ENCODE data around the gene ARHGAP4.

ARHGAP4 gene

DNA sequence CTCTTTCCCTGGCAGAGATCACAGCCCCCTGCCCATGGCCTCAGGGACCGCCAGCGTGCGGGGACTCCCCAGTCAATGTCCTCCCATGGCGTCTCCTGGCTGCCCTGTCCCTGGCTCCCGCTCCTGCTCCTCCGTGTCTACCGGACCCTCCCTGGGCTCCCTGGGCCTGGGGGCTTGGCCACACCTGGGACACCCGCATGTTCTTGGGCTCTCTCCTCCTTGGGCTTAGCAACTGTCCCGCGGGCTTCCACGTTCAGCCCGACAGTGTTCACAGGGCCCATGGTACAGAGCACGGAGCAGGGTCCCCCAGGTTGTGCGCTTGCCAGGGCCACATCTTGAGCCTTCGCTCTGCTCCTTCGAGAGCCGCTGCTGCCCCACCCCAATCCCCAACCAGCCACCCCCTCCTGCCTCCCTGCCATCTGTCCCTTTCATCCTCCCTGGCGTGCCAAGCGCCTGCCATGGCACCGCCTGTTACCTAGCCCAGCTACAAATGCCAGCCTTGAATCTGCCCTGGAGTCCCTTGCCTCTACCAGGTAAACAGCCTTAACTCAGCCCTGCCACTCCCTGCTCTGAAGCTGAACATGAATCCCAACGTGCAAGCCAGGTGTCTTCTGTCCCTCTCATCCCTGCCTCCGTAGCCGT is 17.7 kb downstream of the ARHGAP4 start:
- no peak for DNase-seq (ENCODE audit: low read depth in 2 of 3, low spot score in 2 of 3)

DNA sequence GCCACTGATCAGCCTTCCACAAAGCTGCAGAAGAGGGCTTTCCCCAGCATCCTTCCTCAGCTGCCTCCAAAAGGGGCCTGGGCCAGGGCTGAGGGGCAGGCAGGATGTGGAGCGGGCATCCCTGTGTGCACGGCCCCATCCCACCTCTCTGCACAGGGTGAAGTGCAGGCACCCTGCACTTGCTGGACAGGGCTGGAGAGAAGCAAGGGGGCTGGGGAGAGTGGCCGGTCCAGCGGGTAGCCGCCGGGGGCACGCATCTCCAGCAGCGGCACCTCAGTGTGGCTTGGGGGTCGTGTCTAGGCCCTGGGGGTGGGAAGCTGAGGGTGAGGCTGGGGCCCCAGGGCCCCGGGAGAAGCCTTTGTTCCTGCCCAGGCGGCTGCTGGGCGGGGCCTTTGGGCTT is 18.6 kb downstream of the ARHGAP4 start:
- DNase-seq (ENCODE audit: low read depth in 2 of 3, low spot score in 2 of 3), result no peak

DNA sequence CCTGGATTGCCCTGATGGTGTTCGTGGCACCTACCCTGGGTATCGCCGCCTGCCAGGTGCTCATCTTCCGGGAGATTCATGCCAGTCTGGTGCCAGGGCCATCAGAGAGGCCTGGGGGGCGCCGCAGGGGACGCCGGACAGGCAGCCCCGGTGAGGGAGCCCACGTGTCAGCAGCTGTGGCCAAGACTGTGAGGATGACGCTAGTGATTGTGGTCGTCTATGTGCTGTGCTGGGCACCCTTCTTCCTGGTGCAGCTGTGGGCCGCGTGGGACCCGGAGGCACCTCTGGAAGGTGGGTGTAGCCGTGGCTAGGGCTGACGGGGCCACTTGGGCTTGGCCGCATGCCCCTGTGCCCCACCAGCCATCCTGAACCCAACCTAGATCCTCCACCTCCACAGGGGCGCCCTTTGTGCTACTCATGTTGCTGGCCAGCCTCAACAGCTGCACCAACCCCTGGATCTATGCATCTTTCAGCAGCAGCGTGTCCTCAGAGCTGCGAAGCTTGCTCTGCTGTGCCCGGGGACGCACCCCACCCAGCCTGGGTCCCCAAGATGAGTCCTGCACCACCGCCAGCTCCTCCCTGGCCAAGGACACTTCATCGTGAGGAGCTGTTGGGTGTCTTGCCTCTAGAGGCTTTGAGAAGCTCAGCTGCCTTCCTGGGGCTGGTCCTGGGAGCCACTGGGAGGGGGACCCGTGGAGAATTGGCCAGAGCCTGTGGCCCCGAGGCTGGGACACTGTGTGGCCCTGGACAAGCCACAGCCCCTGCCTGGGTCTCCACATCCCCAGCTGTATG is 19.7 kb downstream of the ARHGAP4 start:
- no peak for DNase-seq (ENCODE audit: low read depth in 2 of 3, low spot score in 2 of 3)

DNA sequence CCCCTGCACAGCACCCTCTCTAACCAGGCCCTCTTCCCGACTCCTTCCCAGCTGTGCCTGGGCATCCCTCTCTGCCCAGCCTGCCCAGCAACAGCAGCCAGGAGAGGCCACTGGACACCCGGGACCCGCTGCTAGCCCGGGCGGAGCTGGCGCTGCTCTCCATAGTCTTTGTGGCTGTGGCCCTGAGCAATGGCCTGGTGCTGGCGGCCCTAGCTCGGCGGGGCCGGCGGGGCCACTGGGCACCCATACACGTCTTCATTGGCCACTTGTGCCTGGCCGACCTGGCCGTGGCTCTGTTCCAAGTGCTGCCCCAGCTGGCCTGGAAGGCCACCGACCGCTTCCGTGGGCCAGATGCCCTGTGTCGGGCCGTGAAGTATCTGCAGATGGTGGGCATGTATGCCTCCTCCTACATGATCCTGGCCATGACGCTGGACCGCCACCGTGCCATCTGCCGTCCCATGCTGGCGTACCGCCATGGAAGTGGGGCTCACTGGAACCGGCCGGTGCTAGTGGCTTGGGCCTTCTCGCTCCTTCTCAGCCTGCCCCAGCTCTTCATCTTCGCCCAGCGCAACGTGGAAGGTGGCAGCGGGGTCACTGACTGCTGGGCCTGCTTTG is 20.5 kb downstream of the ARHGAP4 start:
- no peak for DNase-seq (ENCODE audit: low read depth in 2 of 3, low spot score in 2 of 3)

DNA sequence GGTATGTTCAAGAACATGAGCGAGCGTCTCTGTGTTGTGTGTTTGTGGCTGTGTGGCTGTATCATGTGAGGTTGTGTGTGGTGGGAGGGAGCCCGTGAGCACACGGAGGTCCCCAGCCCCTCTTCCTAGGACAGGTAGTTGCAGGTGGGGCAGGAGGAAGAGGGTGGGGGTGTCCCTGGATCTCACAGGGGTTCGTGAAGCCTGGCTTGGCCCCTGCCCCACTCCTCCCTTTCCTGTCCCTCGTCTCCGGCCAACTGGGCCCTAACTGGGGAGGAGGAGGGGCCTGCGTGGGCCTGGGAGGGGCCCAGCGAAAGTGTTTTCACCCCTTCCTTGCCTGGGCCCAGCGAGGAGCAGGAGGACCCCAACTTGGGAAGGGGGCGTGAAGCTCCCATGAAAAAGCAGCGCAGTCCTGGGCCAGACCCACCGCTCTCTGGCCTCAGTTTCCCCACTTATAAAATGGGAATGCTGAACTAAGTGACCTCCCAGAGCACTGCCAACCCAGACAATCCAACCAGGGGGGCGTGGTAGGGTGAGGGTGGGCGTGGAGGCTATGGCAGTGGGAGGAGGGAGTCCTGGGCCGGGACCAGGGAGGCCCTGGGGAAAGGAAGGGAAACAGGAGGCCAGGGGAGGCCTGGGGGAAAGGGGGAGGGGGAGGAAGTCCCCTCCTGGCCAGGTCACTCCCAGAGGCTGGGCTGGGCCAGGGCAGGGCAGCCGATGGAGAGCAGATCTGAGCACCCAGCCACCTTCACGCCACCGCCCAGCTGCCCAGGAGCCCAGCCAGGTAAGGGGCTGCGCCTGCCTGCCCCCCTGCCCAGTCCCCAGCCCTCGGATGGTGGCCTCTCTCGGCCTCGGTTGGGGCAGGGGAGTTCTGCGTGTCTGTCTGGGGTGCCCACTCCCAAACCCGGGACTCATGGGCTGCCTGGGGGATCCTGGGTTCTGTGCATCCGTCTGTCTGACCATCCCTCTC is 21.8 kb downstream of the ARHGAP4 start, which contains the start of gene AVPR2:
Gene AVPR2, plus strand, starts transcription at position 683 of the 967 bp plus-strand sequence. CDS start 473 bp downstream, outside the sequence.
- DNase-seq (ENCODE audit: low read depth in 2 of 3, low spot score in 2 of 3), result no peak

DNA sequence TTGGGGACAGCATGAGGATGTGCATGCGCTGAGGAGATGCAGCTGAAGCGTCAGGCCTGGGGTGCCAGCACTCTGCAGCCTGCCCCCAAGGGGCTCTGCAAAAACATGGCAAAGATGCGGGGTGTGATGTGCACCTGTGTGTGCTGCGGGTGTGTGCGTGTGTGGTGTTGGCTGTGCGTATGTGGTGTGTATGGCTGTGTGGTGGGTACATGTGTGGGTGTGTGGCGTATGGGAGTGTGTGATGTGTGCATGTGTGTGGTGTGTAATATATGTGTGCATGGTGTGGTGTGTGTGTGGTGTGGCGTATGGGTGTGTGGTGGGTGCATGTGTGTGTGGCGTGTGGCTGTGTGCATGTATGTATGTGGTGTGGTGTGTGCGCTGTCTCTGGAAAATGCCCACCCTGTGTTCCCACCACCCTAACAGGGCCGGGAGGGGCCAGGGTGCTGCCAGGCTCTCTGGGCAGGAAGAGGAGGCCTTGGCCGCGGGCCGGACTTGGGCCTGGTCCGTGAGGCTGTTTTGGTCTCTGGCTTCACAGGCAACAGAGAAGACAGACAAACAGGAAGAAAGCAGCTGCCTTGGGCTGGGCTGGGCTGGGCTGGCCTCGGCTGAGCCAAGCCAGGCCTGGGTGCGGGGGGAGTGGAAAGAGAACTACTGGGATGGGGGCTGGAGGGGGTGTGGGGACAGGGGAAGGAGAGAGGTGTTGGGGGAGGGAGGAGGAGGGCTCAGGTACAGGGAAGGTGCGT is 22.7 kb downstream of the ARHGAP4 start:
- no peak for DNase-seq (ENCODE audit: low read depth in 2 of 3, low spot score in 2 of 3)

DNA sequence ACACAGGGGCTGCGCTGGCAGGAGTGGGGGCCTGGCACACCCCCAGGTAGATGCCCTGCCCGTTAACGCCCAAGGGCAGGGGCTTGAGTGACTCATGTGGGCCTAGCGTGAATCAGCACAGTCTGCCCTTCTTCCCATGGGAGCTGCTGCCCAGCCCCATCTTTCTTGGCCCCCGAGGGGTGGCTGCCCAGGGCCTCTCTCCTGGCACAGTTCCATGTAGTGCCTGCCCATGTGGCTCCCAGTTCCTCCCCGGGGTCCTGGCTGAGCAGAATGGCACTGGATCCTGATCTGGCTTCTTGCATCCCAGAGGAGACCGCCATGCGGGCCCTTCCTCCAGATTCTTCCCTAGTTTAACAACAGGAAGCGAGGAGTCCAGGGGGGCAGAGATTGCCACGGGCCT is 23.7 kb downstream of the ARHGAP4 start:
- DNase-seq (ENCODE audit: low read depth in 2 of 3, low spot score in 2 of 3), result no peak

DNA sequence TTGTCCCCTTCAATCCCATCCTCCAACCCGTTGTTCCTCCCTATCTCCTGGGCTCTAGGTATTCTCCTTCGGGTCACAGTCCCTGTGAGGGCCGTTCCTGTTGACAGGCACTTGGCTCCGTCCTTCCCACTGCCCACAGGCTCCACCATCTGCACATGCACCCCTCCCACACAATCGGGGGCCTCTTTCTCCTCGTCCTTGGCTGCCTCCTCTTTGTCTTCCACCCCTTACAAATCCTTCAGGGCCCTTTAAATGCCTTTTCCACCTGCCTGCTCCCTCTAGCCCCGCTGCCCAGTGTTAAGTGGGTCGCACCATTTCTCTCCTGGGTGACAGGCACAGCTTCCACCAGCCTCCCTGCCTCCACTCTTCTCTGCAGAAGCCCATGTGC is 24.3 kb downstream of the ARHGAP4 start:
- no peak for DNase-seq (ENCODE audit: low read depth in 2 of 3, low spot score in 2 of 3)

DNA sequence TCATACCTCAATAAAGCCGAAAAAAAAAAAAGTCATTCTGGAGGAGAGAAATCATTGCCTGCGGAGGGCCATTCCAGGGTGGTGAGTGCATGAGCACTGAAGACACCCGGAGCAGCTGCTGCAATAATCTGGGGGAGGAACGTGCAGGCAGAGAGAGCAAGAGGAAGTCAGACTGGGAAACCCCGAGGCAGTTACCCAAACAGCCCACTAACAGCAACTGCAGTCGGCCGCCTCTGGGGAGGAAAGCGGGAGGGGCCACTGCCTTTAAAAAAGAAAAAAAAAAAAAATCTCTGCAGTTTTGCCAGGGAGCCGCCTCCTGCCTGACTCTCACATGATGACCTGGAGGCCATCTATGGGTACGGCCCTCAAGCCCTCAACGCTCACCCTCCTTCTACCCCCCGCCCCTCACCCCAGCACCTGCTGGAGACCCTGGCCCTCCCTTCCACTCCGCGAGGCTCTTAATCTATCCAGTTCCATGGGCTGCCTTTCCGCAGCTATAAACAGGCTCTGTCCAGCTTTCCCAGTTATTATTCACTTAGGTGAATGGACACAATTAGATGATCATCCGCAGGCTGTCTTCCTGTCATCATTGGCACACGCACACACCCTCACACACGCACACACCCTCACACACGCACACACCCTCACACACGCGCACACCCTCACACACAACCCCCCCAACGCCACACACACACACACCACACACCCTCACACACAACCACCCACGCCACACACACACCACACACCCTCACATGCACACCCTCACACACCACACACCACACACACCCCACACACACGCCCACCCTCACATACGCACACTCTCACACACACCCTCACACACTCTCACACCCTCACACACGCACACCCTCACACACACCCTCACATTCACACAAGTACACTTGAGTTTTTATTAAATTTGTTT is 25.0 kb downstream of the ARHGAP4 start:
- peak in 1 of 3 experiments; percentile 31 for DNase-seq (ENCODE audit: low read depth in 2 of 3, low spot score in 2 of 3)

DNA sequence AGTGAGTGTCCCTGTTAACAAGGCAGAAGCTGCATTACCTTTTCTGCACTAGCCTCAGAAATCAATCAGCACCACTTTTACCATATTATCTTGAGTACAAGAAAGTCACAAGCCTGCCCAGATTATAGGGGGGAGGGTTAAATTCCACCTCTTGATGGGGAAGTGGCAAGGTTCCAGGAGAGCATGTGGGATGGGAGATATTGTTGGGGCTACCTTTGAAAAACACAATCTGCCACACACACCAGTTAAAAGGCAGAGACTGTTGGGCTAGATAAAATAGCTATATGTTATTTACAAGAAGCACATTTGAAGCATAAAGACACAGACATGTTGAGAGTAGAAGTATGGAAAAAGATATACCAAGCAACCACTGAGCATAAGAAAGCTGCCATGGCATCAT is 28.2 kb downstream of the ARHGAP4 start:
- DNase-seq (ENCODE audit: low read depth in 2 of 3, low spot score in 2 of 3), result no peak

DNA sequence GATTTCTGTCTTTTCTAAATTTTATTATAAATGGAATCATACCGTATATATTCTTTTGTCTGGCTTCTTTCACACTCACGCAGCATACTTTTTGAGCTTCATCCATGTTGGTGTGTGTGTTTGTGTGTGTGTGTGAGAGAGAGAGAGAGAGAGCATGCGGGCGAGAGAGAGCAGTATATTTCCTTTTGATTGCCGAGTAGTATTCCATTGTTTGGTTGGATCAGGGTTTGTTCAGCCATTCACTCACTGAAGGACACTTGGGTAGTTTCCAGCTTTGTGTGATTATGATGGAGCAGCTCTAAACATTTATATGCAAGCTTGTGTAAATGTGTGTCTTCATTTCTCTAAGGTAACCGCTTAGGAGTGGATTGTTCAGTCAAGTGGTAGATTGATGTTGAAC is 36.9 kb downstream of the ARHGAP4 start:
- DNase-seq (ENCODE audit: low read depth in 2 of 3, low spot score in 2 of 3), result no peak

DNA sequence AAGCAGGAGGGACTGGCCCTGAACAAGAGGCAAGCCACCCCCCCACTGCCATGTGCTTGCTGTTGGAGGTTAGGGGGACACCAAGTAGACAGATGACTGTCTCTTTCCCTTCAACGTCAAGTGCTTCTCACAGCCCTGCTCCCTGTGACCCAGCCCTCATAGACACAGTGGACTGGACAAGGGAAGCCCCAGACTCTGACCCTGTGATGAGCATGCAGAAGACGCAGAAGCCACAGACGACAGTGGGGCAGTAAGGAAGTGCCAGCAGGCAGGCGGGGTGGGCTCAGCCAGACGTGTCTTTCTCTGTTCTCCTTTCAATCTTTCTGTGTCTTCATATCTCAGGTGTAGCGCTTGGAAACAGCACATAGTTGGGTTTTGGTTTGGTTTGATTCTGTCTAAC is 37.7 kb downstream of the ARHGAP4 start:
- DNase-seq (ENCODE audit: low read depth in 2 of 3, low spot score in 2 of 3), result no peak

DNA sequence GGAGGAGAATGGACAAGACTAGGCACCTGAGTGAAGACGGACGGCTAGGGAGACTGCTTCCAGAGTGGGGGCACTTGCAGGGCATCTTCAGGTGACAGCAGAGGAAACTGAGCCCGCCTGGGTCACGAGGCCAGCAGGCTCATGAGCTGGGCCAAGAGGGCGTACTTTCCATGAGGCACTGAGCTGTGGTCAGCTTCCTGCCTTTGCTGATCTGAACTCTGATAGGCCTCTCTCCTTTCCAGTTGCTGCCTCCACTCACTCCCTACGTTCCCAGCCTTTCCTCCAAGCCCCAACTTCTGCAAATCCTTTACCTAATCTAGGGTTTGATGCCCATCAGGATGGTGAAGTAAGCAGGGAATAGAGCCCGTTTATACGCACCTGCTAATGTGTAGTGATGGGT is 38.7 kb downstream of the ARHGAP4 start:
- no peak for DNase-seq (ENCODE audit: low read depth in 2 of 3, low spot score in 2 of 3)

DNA sequence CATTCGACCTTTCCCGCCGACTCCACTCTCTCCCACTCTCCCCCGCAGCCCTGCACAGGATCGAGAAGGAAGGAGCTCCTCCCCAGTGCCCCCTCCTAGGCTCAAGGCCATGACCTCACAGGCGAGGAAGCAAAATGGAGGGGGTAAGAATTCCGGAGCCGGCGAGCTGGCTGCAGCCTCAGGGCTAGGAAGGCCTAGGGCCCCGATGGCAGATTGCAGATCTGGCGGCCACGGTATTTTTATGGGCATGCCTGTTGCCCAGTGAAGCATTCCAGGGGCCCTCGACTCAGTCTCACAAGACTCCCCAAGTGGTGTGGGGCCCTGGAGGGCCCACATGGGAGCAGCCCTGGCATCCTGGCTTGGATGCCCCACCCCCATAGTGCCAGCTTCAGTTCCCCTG is 39.1 kb downstream of the ARHGAP4 start:
- no peak for DNase-seq (ENCODE audit: low read depth in 2 of 3, low spot score in 2 of 3)

DNA sequence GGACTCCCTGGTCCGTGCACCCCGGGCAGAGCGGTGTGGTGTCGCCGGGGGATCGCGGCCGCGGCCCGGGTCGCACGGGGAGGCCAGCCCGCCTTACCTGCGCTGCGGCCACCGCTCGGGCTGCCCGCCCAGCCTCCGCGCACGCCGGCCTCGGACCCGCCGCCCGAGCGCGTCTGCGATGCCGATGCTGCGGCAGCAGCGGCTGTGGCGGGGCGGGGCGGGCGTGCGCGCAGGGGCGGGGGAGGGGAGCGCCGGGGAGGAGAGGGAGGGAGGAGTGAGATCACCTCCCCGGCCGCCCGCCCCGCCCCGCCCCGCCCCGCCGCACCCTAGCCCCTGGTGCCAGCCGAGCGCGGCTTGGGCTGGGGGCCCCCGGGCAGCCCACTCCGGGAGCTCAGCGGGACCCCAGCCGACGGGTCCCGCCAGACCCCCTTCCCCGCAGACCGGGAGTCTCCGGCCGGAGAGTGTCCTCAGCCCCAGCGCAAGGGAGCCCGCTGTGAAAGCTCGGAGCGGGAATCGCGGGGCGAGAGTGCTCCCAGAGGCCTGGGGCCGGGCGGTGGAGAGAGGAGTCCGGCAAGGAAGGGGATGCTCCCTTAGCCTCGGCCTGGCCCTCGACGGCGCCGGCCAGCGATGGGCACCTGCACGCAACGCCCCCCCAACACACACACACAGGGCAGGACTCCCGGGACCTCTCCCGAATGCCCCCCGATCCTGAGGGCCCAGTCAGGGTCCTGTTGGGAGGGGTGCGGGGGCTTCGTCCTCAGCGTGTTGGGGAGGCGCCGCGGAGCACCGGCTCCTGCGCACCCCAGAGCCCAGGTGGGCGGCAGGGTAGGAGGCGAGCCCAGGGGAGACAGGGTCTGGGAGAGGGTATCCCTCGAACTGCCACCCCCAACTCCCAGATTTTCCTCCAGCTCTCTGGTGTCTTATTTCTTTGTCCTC is 39.8 kb downstream of the ARHGAP4 start, which contains the start of gene L1CAM:
Gene L1CAM, minus strand, starts transcription at position 206 of the 936 bp plus-strand sequence. CDS start 10,337 bp downstream, outside the sequence.
- no peak for DNase-seq (ENCODE audit: low read depth in 2 of 3, low spot score in 2 of 3)

DNA sequence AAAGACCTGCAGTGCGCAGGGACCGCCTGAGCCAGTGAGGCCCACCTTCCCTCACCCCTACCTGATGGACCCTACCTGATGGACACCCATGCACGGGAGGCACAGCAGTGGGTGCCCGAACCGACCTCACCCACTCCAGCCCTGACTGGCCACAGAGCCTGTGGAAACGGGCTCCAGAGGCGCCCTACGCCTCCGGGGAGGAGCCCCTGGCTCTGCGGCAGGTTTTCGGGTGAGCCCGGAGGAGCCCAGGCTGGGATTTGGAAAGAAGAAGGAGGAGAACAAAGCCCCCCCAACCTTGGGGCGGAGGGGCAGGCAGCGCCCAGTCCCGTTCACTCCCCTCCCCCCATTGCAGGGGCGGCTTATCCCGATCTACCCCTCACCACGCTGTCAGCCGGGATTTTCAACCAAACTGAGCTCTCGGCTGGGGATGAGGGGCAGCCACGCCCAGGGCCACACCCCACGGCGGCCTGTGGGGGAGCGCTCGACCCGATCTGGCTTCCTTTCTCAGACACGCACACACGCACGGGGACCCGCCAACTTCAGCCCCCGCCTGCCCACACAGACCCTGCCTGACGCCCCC is 40.8 kb downstream of the ARHGAP4 start:
- DNase-seq (ENCODE audit: low read depth in 2 of 3, low spot score in 2 of 3), result no peak

DNA sequence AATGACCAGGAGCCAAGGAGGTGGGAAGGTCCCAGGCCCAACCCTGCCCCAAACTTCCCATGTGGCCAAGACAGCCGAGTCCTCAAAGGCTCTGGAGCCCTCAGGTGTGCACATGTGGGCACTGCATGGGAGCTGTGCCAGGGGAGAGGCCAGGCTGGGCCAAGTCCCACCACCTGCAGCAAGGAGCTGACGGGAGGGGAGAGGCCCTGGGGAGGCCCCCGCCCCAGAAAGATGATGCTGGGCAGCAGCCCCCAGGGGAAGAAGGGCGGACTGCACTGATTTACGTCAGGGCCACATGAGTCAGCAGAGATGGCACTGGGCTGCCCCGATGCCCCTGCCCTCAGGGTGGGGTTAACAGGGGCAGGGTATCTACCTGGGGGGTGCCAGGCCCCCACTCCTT is 41.5 kb downstream of the ARHGAP4 start:
- DNase-seq (ENCODE audit: low read depth in 2 of 3, low spot score in 2 of 3), result no peak

DNA sequence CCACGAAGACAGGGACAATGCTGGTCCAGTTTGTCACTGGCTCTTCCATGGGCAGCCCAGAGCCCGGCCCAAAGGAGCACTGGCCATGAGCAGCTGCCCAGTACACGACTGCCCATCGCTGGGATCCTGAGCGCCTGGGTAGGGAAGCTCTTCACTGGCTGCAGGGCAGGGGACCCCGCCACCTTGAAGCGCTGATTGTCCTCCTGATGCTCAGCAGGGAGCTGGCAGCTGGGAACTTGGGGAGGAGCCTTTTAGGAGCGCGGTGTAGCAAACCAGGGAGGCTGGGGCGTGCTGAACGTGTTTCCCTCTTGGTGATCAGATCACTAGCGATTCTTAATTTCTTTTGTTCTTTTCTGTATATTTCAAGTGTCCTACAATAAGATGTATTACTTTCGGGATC is 41.9 kb downstream of the ARHGAP4 start:
- DNase-seq (ENCODE audit: low read depth in 2 of 3, low spot score in 2 of 3), result no peak
